DMS153 treated with DMSO at 0.1 percent for 48 hours (cell line): ENCODE data around the gene OLFML2B.
"Not testable (repeated sequence)": the region's sequence is repeated elsewhere in the genome, so short reads cannot be mapped to it uniquely, and the experiment has no call there.

Experiments
- DNase-seq: peaks from one replicate; lab custom pipeline; 2025; ENCODE audit not compliant: unreplicated experiment; lab: John Stamatoyannopoulos, UW

OLFML2B gene

DNA sequence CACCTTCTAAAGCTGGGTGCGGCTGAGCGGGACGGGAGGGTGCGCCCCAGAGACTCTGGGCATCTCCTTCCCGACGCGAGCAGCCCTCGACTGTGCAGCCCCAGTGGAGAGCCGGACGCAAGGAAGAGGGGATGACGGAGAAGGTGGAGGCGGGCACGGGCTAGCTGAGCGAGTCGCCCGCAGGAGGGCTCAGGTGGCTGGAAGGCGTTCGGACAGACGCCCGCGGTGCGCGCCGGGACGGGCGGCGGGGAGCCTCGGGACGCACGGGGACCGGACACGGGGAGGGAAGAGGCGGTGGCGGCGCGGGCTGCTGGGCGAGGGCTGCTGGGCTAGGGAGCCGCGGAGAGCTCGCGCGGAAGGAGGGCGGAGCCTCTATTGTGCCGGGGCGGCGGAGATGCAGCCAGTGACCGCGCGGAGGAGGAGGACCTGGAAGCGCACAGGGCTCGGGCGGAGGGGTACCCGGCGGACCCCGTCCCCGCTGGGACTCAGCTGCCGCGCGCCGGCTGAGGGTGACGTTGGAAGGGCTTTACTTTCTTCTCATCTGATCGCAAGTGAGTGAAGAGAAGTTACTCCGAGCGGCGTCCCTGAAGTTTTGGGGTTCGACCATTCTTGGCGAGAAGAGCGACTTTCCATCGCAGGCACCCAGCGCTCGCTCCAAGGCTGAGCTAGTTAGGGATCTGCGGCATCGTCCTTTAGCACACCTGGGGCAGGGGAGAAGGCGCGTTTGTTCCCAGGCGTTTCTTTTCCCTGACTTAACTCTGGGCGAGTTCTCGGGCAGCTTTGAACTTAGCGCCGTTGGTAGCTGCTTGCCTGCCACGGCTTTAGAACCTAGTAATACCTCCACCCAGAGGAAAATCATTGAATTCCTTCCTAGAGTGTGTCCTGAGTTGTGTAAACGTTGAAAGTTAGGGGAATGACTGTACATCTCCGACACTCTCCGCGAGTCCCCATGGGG, at the start of gene OLFML2B:
OLFML2B (minus strand) TSS at position 323 of the 955 bp plus-strand sequence. CDS start 439 bp downstream, outside the sequence.
- peak; percentile 48 for DNase-seq

DNA sequence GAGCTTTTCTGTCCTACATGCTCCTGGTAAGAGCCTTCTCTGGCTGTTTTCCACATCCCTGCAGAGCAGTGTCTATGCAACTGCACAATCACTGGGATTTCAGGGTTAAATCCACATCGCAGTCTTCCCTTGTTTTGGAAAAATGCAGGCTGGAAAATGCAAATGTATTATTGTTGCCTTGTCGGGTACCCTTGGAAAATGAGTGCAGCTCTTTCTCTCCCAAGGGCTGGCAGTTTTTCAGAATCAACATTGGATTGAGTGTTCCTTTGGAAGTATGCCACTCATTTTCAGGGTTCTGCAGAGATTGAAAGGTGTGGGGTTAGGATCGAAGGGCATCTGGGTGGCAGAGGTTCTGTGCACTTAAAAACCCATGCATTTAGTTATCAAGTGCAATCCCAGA, 49.1 kb upstream of the OLFML2B start:
- no peak for DNase-seq

DNA sequence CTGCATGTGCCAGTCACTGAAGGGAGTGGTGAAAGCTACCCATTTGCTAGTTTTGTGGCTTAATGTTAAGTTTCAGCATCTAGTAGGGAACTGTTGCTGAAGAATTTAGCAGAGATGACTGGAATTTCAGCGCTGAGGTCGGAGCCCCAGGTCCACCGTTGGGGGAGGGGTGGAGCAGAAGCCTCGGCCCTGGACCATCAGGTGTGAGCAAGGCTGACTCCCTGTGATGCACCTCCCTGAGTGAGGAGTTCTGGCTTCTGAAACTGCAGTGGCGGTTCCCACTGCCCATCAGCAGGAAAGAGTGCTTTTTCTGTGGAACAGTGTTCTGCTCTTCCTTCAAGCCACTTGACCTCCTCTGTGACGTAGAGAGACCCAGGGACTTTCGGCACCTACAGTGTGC, 47.2 kb upstream of the OLFML2B start:
- DNase-seq, result no peak

DNA sequence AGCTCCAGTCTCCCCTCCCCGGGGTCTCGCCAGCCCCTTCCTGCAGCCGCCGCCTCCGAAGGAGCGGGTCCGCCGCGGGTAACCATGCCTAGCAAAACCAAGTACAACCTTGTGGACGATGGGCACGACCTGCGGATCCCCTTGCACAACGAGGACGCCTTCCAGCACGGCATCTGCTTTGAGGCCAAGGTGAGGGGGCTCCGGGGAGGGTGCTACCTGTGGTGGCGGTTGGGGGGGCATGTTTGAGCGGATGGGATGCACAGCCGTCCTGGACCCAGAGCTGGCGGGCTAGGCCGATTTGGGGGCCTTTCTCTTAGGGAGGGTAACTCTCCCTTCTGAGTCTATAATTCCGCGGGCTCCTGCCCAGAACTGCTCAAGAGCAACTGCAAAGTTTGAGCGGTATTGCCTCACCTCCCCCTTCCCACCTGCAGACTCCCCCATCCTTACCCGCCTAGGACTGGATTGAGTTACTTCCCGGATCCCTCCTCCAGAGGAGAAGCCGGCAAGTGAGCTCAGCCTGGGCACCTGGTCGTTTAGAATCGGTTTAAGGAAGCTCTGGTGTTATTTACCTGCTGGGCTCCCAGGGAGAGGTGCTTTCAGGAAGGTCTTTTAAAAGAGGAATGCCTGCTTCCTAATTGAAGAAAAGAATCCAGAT, 46.6 kb upstream of the OLFML2B start:
- no peak for DNase-seq

DNA sequence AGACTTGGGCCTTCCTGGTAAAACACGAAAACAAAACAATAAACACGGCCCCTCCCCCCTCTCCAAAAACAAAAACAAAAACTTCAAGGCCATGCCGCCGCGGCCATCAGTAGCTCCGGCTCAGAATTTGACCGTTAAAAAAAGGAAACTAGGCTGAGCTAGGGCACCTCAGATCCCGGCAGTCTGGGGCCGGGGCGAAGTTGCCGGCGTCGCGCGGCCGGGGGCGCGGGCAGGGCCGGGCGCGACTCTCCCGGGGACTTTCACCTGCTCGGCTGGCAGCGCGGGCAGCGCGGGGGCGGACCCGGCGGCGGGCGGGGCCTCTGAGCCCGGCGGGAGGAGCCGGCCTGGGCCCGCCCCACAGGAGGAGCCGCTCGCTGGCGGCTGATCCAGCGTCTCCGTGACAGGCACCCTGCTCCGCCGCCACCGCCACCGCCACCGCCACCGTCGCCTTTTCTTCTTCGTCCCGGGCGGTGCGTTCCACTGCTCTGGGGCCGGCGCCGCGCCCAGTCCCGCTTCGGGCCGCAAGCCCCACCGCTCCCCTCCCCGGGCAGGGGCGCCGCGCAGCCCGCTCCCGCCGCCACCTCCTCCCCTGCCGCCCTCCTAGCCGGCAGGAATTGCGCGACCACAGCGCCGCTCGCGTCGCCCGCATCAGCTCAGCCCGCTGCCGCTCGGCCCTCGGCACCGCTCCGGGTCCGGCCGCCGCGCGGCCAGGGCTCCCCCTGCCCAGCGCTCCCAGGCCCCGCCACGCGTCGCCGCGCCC, 45.8 kb upstream of the OLFML2B start, which contains the start of gene NOS1AP:
NOS1AP (plus strand) TSS at position 358 of the 760 bp plus-strand sequence. CDS start 487 bp downstream, outside the sequence.
- peak; percentile 89 for DNase-seq

DNA sequence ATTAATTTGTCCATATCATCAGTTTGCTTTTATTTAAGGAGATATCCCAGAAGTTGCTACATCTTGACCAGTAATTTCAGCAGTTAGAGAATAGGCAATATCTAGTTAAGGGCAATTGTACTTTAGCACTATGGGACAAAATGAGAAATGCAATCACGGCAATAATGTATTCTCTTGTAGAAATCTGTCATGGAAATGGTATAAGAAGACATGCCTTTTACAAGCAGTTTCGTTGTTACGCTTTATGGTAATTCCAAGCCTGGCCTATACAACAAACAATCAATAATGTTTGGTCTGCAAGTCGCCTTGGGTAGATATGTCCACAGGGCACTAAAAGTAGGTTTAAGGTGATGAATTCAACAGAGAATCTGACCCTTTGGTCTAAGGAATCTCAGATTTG, 44.6 kb upstream of the OLFML2B start:
- DNase-seq, result no peak

DNA sequence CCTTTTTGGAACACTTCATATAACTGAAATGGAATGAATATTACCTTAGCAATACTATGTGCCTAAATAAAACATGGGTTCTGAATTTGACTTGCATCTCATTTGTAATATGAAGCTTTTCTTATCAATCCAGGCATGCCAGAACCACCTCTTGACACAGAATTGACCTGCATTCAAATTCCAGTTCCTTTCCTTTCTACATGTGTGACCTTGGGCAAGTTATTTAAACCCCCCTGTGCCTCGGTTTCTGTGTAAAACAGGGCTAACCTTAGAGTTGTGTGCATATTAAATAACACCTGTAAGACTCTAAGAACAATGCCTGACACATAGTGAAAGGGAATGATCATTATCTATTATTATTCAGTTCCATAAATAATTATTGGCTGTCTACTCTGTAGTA, 43.8 kb upstream of the OLFML2B start:
- no peak for DNase-seq

DNA sequence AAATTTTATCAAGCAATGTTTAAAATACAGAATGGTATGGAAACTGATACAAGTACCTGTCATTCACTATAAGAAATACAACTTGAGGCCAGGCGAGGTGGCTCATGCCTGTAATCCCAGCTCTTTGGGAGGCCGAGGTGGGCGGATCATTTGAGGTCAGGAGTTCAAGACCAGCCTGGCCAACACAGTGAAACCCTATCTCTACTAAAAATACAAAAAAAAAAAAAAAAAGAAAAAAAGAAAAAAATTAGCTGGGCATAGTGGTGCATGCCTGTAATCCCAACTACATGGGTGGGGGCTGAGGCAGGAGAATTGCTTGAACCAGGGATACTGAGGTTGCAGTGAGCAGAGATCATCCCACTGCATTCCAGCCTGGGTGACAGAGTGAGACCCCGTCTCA, 43.2 kb upstream of the OLFML2B start:
- DNase-seq, result not testable (repeated sequence)

DNA sequence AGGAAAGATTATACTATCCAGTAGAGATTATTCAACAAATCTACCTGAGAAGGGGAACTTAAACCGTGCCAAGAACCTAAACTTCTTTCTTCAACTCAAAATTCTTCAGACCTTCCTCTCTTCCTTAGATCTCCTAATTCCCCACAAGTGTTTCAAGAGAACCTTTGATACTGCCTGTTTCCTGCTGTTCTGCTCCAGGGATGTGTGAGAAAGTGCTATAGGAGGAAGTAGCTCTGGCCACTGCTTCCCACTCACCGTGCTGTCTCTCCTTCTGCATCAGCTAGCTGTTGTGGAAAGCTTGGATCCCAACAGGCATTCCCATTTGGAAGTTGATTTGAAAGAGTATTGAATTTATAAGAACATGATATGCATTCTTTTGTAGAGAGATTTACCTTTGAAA, 41.3 kb upstream of the OLFML2B start:
- DNase-seq, result no peak

DNA sequence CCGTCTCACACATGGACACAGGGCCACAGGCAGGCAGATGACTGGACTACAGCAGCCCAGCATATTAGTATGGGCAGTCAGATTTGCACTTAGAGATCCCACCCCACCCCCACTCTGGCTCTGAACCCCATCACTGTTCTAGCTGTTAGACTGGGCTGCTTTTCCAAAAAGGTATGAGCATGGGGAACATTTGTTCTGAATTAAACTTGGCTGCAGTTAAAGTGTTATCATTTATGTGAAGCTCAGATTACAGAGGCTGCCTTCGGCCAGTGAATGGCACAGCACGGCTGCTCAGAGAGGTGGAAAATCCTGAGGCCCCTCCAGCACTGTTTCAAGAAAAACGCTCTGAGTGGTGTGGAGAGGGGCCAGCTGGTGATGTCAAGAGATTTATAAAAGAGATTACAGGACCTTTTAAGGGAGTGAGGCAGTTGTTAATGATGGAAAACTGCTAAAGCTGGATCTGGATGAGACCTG, 38.9 kb upstream of the OLFML2B start:
- no peak for DNase-seq

DNA sequence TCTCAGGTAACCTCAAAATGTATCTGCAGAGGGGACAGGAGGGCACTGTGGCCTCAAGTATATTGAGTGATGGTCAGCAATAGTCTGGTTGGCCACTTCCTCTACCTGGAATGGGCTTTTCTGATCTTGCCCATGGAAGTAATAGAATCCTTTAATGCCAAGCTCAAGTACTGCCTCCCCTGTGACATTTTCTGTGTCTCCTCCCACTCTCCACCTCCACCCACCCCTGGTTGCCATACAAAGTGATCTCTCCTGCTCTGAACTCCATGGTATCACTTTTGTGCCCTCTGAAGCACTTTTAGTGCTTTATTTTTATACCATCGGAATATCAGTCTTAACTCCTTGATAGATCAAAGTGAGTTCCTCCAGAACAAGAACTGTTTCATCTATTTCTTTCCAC, 36.6 kb upstream of the OLFML2B start:
- DNase-seq, result no peak

DNA sequence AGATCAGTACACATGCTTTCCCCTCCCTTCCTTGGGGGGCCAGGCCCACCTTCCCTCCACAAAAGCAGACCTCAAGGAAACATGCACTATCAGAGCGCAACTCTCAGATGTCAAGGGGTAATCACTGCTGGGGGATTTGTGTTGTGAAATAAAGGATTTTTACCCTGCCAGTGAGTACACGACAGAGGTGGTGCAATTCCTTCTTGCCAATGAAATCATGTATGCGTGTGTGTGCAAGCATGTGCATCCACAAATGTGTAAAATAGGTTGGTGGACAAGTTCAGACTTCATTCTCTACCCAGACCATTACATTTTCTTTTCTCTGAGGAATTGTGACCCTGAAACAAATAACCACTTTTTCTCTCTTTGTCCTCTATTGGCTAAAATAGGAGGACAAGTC, 36.1 kb upstream of the OLFML2B start:
- no peak for DNase-seq

DNA sequence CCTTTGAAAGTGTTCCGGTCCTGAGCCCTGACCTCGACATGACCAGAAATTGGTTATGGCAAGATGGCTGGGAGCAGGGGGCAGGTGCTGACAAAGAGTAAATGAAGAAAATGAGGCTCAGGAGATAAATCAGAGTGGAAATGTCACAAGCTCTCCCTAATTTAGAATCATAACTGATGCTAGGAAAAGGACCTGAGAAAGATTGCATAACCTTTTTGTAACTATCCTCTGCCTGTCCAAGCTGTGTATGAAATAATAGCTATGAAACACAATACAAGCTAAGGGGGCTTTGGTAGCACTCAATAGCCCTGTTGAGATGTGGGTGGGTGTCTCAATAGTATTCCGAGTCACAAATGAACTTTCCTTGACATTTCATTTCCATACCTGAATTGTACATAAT, 32.9 kb upstream of the OLFML2B start:
- DNase-seq, result no peak

DNA sequence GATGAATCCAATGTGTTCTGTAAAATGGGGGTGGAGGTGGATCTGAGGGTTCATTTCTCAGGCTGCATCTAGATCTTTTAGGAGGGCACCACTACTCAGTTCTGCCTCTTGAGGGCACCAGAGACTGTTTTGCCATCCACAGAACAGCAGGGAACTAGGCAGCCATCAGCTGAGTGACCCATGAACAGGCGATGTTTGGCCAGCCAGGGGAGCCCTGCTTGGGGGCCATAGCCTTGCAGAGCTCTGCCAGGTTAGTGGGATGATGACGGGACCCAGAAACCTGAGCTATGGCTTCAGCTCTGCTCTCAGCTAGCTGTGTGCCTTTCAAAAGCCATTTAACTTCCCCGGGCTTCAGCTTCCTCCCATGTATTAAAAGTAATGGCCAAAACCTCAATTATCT, 32.4 kb upstream of the OLFML2B start:
- peak; percentile 82 for DNase-seq

DNA sequence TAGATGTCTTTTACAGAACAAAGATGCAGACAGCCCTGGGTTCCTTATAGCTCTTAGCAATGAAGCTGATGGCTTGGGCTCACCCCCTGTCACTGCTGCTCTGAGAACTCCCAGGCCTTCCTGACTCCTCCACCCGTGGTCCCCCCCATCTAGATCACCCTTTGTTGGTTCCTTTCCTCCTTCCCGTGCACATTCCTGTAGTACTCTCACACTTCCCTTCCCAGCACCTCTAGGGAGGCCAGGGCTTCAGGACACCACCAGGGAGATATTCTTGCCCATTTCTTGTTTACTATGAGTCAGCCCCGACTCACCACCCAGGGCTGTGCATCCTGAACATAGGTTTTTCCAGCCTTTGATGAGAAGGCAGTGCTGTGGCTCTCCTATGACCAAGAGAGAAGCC, 31.4 kb upstream of the OLFML2B start:
- DNase-seq, result no peak

DNA sequence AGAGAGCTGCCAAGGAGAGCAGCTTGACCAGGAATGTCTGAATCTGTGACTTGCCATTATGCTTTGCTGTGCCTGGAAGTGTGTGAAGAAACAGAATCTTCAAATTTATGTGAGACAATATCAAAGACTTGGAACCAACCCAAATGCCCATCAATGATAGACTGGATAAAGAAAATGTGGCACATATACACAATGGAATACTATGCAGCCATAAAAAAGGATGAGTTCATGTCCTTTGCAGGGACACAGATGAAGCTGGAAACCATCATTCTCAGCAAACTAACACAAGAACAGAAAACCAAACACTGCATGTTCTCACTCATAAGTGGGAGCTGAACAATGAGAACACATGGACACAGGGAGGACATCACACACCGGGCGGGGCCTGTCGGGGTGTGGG, 30.3 kb upstream of the OLFML2B start:
- DNase-seq, result not testable (repeated sequence)

DNA sequence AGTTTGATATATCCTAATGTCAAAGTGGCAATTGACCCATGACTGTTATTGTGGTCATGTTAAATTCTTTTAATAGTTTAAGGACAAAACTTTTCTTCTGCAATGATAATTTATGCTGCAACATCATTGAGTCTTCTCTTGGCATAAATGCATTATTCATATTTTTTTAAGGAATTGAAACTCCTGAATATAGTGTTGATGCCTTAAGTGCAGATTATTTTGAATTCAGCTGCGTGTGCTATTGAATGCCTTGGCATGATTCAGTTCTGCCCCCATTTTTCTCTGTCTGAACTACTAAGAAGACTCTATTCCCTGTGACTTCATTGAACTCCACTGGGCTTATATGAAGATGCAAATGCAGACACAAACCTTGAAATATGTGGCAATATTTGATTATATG, 23.3 kb upstream of the OLFML2B start:
- no peak for DNase-seq

DNA sequence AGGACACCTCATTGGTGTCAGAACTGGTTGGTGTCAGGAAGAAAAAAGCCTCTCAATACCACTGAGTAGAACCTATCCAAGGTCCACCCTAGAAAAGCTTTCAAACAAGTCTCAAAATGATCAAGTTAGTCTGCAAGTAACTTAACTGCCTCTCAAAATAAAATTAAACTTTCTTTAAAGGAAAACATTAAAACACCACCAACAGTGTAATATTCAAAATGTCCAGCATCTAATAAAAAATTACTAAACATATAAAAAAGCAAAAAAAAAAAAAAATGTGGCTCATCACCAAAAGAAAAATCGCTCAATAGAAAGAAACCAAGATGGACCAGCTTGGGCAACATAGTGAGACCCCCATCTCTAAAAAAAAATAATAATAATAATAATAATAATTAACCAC, 18.7 kb upstream of the OLFML2B start:
- DNase-seq, result no peak

DNA sequence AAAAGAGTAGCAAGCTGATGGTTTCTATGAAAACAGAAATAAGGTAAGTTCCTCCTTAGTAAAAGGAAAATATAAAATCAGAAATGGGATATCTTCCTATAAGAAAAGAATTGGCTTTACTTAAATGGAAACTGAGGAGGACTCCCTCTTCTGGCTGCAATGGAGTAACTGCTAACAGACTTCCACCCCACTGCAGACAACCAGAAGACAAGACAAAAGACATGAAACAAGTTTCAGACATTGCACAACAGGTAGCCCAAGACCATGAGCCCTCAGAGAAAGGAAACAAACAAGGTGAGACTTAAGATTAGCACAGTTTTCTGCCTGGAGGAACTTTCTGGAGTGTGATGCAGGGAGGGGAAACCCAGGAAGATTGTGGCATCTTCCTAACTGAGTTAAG, 17.0 kb upstream of the OLFML2B start:
- no peak for DNase-seq

DNA sequence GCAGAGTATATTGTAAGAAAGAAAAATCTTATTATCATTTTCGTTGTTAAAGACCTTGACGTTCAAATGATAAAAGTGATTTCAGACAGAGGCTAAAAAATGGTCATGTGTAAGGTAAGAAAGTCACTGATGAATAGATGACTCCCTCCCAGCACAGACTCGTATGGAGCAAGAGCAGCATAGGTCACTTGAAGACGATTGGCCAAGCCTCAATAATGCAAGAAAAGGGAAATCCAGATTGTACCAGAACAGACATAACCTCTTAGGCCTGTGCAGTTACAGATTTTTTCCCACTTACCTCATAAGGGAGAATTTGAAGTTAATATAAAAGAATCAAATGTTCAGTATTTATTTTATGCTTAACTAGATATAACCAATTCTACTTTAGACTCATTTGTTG, 16.3 kb upstream of the OLFML2B start:
- no peak for DNase-seq

DNA sequence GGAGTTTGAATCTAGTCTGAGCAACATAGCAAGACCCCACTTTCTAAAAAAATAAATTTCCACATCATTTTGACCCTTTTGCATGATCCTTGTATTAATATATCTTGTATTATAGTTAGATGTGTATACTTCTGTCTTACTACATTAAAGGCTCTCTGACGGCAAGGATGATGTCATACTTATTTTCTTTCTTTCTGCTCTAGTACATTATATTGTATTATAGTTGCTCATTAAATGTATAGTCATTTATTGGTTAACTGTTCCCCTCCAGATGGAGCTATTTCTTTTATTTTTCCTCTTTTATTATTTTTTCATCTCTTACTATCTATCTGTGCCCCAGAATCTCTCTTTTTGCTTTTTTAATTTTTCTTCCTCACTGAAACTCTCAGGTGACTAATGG, 15.0 kb upstream of the OLFML2B start:
- DNase-seq, result no peak
